Panc1 (cell line): Measurements from ENCODE around the gene NCOR2. TPM values are rescaled to one million over a fixed set of nuclear protein-coding genes. Genes with fewer than 3 reads are reported as not detected.

Experiments
- ATAC-seq: fragments of 200-7000 bp; cut with Tn5 transposase; 2 replicates; pipeline ENCODE4 v1.9.1; 2020; ENCODE audit warnings: mild to moderate bottlenecking, moderate library complexity
- BruUV-seq: library from RNA; stranded (reverse); fragments of 400-500 nt; replicated peaks from 2 replicates; lab custom pipeline; 2021; lab: Mats Ljungman, UMichigan
- CTCF ChIA-PET: fragments of 300-600 bp; sonication (Branson Sonifier 250); formaldehyde crosslinking; loops from one replicate; lab custom pipeline; 2022; ENCODE audit warnings: antibody characterized with exemption; lab: Charles Lee
- POLR2A ChIA-PET: fragments of 300-600 bp; sonication (Branson Sonifier 250); formaldehyde crosslinking; loops from one replicate; lab custom pipeline; 2022; ENCODE audit warnings: antibody characterized with exemption; lab: Charles Lee
- DNase-seq: peaks from one replicate; pipeline ENCODE4 v3.0.0-alpha.2; 2010; ENCODE audit warnings: low read depth, low spot score
- H3K27ac ChIP-seq: 2 replicates; pipeline ENCODE4 v1.5.1; 2011; ENCODE audit warnings: mild to moderate bottlenecking, low read length, inconsistent platforms
- H3K27me3 ChIP-seq: fragments of 200-500 bp; sonication (Bioruptor generic); 2 replicates; pipeline ENCODE4 v1.6.0; 2014; ENCODE audit warnings: low read length, inconsistent platforms; ENCODE audit not compliant: control insufficient read depth, insufficient read depth
- H3K36me3 ChIP-seq: fragments of 200-500 bp; sonication (Bioruptor generic); 2 replicates; pipeline ENCODE4 v1.5.1; 2014; ENCODE audit warnings: inconsistent platforms, mild to moderate bottlenecking, low read length, moderate library complexity; ENCODE audit not compliant: control insufficient read depth, insufficient read depth
- H3K4me1 ChIP-seq: 2 replicates; pipeline ENCODE4 v1.5.1; 2011; ENCODE audit warnings: inconsistent platforms, mild to moderate bottlenecking, low read length, moderate library complexity; ENCODE audit not compliant: control insufficient read depth, insufficient read depth
- H3K4me3 ChIP-seq, 2 experiments: 2 replicates each; pipeline ENCODE4 v1.5.1; 2011 to 2012; ENCODE audit warnings: low read depth in 2 of 2, low read length in 2 of 2, mild to moderate bottlenecking in 2 of 2, inconsistent platforms in 1 of 2, moderate library complexity in 1 of 2
- H3K9me3 ChIP-seq: fragments of 200-500 bp; sonication (Bioruptor generic); 2 replicates; pipeline ENCODE4 v1.5.1; 2014; ENCODE audit warnings: low read depth, mild to moderate bottlenecking, inconsistent platforms, low read length, moderate library complexity; ENCODE audit not compliant: control insufficient read depth, insufficient read depth
- POLR2AphosphoS5 ChIP-seq: IDR thresholded peaks from 2 replicates; pipeline ENCODE4 v1.6.1; 2012; ENCODE audit warnings: mild to moderate bottlenecking, low read depth, low read length, moderate library complexity
- SIN3A ChIP-seq: IDR thresholded peaks from 2 replicates; pipeline ENCODE4 v1.6.1; 2012; ENCODE audit warnings: low read depth, mild to moderate bottlenecking, low read length, moderate library complexity, borderline replicate concordance; ENCODE audit not compliant: insufficient read depth
- TCF7L2 ChIP-seq: IDR thresholded peaks from 2 replicates; pipeline ENCODE4 v1.6.1; 2011; ENCODE audit warnings: mild to moderate bottlenecking, low read depth, low read length, inconsistent platforms
- in situ Hi-C: cut with HindIII; loops from 2 replicates; pipeline ENCODE4 v1.10.0; 2016; ENCODE audit warnings: low sequenced_read_pairs, low pct_unique_long_range_greater_than_20kb
- intact Hi-C: fragments of 100-400 bp; cut with micrococcal nuclease; formaldehyde crosslinking; loops from one replicate; pipeline ENCODE4 v1.10.0; 2022; ENCODE audit not compliant: unreplicated experiment
- total RNA-seq: library from RNA; stranded (reverse); gene quantifications from one replicate; pipeline ENCODE4 v1.2.1, GENCODE V29; 2021; ENCODE audit not compliant: unreplicated experiment
- TF ChIP-seq, protein P1 (sequence below): fragments of 450-650 bp; IDR thresholded peaks from 2 replicates; pipeline ENCODE4 v1.5.1; 2017; ENCODE audit warnings: mild to moderate bottlenecking
- TF ChIP-seq, protein P2 (sequence below), 2 experiments: IDR thresholded peaks; 2 replicates each; pipeline ENCODE4 v1.6.1; 2011 to 2012; ENCODE audit warnings: low read depth in 2 of 2, control low read depth in 1 of 2, low read length in 1 of 2, mild to moderate bottlenecking in 1 of 2, moderate library complexity in 1 of 2; ENCODE audit not compliant: insufficient read depth in 1 of 2

NCOR2 gene
- total RNA-seq, 1 experiment from 2014 or later, result 461 TPM

DNA sequence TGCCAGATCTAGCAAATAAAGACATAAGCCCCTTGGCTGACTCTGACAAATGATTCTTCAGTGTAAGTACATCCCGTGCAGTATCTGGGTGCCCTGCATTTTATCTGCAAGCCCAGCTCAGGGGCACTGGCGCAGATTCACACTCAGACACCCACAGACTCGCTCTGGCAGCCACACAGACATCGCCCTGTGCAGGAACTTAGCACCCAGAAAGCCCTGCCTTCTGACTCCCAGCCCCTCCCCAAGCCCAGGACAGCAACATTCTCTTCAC is 44.9 kb upstream of the NCOR2 start:
- POLR2A ChIA-PET, result no interaction called here
- no peaks in the 10 kb centered on the region for H3K27me3 ChIP-seq
- peaks cover 16% of the 10 kb centered on the region for H3K4me1 ChIP-seq
- no peaks in the 10 kb centered on the region for H3K36me3 ChIP-seq
- H3K4me3 ChIP-seq, result no peak overlapping the region
- DNase-seq, result no peak
- TF ChIP-seq POLR2AphosphoS5 (no peak), SIN3A (no peak), TCF7L2 (no peak)
- TF ChIP-seq, protein P1, sequence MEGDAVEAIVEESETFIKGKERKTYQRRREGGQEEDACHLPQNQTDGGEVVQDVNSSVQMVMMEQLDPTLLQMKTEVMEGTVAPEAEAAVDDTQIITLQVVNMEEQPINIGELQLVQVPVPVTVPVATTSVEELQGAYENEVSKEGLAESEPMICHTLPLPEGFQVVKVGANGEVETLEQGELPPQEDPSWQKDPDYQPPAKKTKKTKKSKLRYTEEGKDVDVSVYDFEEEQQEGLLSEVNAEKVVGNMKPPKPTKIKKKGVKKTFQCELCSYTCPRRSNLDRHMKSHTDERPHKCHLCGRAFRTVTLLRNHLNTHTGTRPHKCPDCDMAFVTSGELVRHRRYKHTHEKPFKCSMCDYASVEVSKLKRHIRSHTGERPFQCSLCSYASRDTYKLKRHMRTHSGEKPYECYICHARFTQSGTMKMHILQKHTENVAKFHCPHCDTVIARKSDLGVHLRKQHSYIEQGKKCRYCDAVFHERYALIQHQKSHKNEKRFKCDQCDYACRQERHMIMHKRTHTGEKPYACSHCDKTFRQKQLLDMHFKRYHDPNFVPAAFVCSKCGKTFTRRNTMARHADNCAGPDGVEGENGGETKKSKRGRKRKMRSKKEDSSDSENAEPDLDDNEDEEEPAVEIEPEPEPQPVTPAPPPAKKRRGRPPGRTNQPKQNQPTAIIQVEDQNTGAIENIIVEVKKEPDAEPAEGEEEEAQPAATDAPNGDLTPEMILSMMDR, result no peak
- TF ChIP-seq, protein P2, sequence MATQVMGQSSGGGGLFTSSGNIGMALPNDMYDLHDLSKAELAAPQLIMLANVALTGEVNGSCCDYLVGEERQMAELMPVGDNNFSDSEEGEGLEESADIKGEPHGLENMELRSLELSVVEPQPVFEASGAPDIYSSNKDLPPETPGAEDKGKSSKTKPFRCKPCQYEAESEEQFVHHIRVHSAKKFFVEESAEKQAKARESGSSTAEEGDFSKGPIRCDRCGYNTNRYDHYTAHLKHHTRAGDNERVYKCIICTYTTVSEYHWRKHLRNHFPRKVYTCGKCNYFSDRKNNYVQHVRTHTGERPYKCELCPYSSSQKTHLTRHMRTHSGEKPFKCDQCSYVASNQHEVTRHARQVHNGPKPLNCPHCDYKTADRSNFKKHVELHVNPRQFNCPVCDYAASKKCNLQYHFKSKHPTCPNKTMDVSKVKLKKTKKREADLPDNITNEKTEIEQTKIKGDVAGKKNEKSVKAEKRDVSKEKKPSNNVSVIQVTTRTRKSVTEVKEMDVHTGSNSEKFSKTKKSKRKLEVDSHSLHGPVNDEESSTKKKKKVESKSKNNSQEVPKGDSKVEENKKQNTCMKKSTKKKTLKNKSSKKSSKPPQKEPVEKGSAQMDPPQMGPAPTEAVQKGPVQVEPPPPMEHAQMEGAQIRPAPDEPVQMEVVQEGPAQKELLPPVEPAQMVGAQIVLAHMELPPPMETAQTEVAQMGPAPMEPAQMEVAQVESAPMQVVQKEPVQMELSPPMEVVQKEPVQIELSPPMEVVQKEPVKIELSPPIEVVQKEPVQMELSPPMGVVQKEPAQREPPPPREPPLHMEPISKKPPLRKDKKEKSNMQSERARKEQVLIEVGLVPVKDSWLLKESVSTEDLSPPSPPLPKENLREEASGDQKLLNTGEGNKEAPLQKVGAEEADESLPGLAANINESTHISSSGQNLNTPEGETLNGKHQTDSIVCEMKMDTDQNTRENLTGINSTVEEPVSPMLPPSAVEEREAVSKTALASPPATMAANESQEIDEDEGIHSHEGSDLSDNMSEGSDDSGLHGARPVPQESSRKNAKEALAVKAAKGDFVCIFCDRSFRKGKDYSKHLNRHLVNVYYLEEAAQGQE (IDR thresholded peaks at IDR 0.05; ENCODE audit: insufficient read depth in 1 of 2, low read depth in 2 of 2, low read length in 1 of 2), result no peak
- in situ Hi-C loops, result no loop called here
- intact Hi-C loops, result no loop called here
- no TSS peak for BruUV-seq
- CTCF ChIA-PET, result no interaction called here
- H3K27ac ChIP-seq, result no peak overlapping the region
- no peak for ATAC-seq
- H3K9me3 ChIP-seq, result no peaks in the 10 kb centered on the region

DNA sequence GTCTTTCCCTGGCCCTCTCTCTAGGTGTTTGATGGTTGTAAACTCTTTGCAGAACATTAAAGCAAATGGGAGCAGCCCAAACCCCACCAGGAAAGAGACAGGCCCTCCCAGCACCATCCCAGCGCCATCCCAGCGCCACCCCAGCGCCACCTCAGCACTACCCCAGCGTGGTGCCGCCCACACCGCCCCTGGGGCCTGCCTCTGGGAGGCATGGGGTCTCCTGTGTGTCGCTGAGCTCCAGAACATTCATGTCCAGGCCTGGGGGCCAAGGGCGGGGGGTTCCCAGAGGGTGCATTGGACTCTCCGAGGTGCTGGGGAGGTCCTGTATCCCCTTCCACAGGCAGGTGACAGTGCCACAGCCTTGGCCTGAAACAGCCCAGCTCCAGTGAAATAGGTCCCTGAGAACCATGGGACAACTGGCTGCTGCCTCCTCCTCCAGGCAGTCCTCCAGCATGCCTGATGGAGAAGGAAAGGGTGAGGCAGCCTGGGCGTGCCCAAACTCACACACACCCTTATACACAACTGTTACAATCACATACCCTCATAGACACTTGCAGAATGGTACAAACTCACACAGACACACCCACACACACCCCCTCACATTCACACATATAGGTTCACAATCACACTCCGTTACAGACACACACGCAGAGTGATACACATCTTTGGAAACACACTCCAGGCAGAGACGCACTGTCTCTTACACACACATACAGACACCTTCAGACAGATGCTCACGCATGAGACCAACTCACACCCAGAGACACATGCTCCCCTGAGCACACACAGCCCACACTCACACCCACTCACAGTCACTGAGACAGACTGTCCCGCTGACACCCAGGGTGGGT is 44.4 kb upstream of the NCOR2 start:
- no peaks in the 10 kb centered on the region for H3K27me3 ChIP-seq
- H3K4me1 ChIP-seq, result peaks cover 16% of the 10 kb centered on the region
- in situ Hi-C loops (no loop called here), intact Hi-C loops (no loop called here)
- no peaks in the 10 kb centered on the region for H3K9me3 ChIP-seq
- DNase-seq (no peak), ATAC-seq (no peak)
- CTCF ChIA-PET, result no interaction called here
- H3K4me3 ChIP-seq, result no peak overlapping the region
- POLR2A ChIA-PET, result no interaction called here
- TF ChIP-seq, protein P2 (IDR thresholded peaks at IDR 0.05; ENCODE audit: insufficient read depth in 1 of 2, low read depth in 2 of 2, low read length in 1 of 2), result no peak
- no peak for TF ChIP-seq POLR2AphosphoS5
- no peak for TF ChIP-seq TCF7L2
- TF ChIP-seq SIN3A, result no peak
- TF ChIP-seq, protein P1, result no peak
- BruUV-seq, result no TSS peak
- no peaks in the 10 kb centered on the region for H3K36me3 ChIP-seq
- H3K27ac ChIP-seq, result no peak overlapping the region
